ENCODE measurements around the gene CTSE.

GRCh38 chr1:206059355-206059915, 35.7 kb upstream of the CTSE start:
- TF ChIP-seq, protein P1, sequence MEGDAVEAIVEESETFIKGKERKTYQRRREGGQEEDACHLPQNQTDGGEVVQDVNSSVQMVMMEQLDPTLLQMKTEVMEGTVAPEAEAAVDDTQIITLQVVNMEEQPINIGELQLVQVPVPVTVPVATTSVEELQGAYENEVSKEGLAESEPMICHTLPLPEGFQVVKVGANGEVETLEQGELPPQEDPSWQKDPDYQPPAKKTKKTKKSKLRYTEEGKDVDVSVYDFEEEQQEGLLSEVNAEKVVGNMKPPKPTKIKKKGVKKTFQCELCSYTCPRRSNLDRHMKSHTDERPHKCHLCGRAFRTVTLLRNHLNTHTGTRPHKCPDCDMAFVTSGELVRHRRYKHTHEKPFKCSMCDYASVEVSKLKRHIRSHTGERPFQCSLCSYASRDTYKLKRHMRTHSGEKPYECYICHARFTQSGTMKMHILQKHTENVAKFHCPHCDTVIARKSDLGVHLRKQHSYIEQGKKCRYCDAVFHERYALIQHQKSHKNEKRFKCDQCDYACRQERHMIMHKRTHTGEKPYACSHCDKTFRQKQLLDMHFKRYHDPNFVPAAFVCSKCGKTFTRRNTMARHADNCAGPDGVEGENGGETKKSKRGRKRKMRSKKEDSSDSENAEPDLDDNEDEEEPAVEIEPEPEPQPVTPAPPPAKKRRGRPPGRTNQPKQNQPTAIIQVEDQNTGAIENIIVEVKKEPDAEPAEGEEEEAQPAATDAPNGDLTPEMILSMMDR (conservative IDR thresholded peaks at IDR 0.05; ENCODE audit: low read depth, low read length): no peak
- no peak for TF ChIP-seq POLR2A (IDR thresholded peaks at IDR 0.05; ENCODE audit: low read depth, low read length)
- no peak for TF ChIP-seq RAD21 (IDR thresholded peaks at IDR 0.05; ENCODE audit: low read length)
